MCF 10A (cell line): ENCODE data around the gene ATG10. TPM values are rescaled to one million over a fixed set of nuclear protein-coding genes. Genes with fewer than 3 reads are reported as not detected.
"Not testable (repeated sequence)": the region's sequence is repeated elsewhere in the genome, so short reads cannot be mapped to it uniquely, and the experiment has no call there.

ENCODE experiments used
- BruUV-seq: library from RNA; stranded (reverse); fragments of 400-500 nt; replicated peaks from 2 replicates; lab custom pipeline; 2021; lab: Mats Ljungman, UMichigan
- CTCF ChIA-PET: fragments of 300-600 bp; sonication (Branson Sonifier 250); formaldehyde crosslinking; extraction: SDS; loops from one replicate; lab custom pipeline; 2021; ENCODE audit warnings: antibody characterized with exemption, inconsistent platforms; lab: Yijun Ruan, JAX
- POLR2A ChIA-PET: fragments of 300-600, 350-650 bp; sonication (Branson Sonifier 250); formaldehyde crosslinking; extraction: SDS; loops from one replicate; lab custom pipeline; 2020; ENCODE audit warnings: antibody characterized with exemption, inconsistent platforms; lab: Yijun Ruan, JAX
- DNase-seq: peaks from one replicate; pipeline ENCODE4 v3.0.0-alpha.2; 2018; ENCODE audit not compliant: unreplicated experiment
- H3K27ac Mint-ChIP-seq: one replicate; pipeline ENCODE4 v1.8.0; 2022; ENCODE audit warnings: mild to moderate bottlenecking, low read depth, mixed read lengths; ENCODE audit not compliant: unreplicated experiment
- H3K27me3 Mint-ChIP-seq: one replicate; pipeline ENCODE4 v1.8.0; 2022; ENCODE audit warnings: mixed read lengths; ENCODE audit not compliant: insufficient read depth, unreplicated experiment
- H3K36me3 Mint-ChIP-seq: one replicate; pipeline ENCODE4 v1.8.0; 2022; ENCODE audit warnings: mild to moderate bottlenecking, moderate library complexity, mixed read lengths; ENCODE audit not compliant: insufficient read depth, unreplicated experiment
- H3K4me1 Mint-ChIP-seq: one replicate; pipeline ENCODE4 v1.8.0; 2022; ENCODE audit warnings: mixed read lengths; ENCODE audit not compliant: insufficient read depth, unreplicated experiment
- H3K4me3 Mint-ChIP-seq: one replicate; pipeline ENCODE4 v1.8.0; 2022; ENCODE audit warnings: mild to moderate bottlenecking, moderate library complexity, mixed read lengths; ENCODE audit not compliant: unreplicated experiment
- H3K9me3 Mint-ChIP-seq: one replicate; pipeline ENCODE4 v1.8.0; 2022; ENCODE audit warnings: mixed read lengths; ENCODE audit not compliant: unreplicated experiment
- CTCF ChIP-seq: fragments of 200-600 bp; IDR thresholded peaks from one replicate; pipeline ENCODE4 v1.8.0; 2022; ENCODE audit warnings: antibody characterized with exemption, mild to moderate bottlenecking; ENCODE audit not compliant: unreplicated experiment
- intact Hi-C: fragments of 100-400 bp; cut with micrococcal nuclease; formaldehyde crosslinking; loops from 2 replicates; pipeline ENCODE4 v1.14.1; 2022
- total RNA-seq: library from RNA; stranded (reverse); gene quantifications from 2 replicates; pipeline ENCODE4 v1.2.3, GENCODE V29; 2022

Gene ATG10
- total RNA-seq, 1 experiment from 2014 or later: 9.9 TPM

GRCh38 chr5:82106756-82107155, 134.9 kb downstream of the ATG10 start:
- no peaks in the 10 kb centered on the region for H3K9me3 Mint-ChIP-seq
- POLR2A ChIA-PET: interaction anchor here (0.6 to 5.1 kb wide), 28 partner anchors 11 to 1148 kb away, joined by 3 to 94 read pairs (median 6); partner anchors contain the start of genes ATG10 and SSBP2
- H3K4me1 Mint-ChIP-seq: peaks cover 27% of the 10 kb centered on the region
- intact Hi-C loops: loop anchor here (1.0 to 5.0 kb wide), 6 partner anchors 60 to 679 kb away; no protein-coding TSS in a partner anchor
- no peaks in the 10 kb centered on the region for H3K27me3 Mint-ChIP-seq
- H3K4me3 Mint-ChIP-seq: peak overlapping the region; percentile 15
- no TSS peak for BruUV-seq
- CTCF ChIA-PET: interaction anchor here (0.6 to 4.8 kb wide), 25 partner anchors 10 to 600 kb away, joined by 3 to 99 read pairs (median 4); partner anchors contain the start of gene RPS23
- no peak for TF ChIP-seq CTCF
- no peaks in the 10 kb centered on the region for H3K36me3 Mint-ChIP-seq
- peak overlapping the region; percentile 50 for H3K27ac Mint-ChIP-seq
- DNase-seq: no peak

- peak overlapping the region; percentile 50 for H3K27ac Mint-ChIP-seq
- BruUV-seq: no TSS peak
- peak; percentile 56 for TF ChIP-seq CTCF
- H3K36me3 Mint-ChIP-seq: no peaks in the 10 kb centered on the region
- intact Hi-C loops: loop anchor here (1.0 to 5.0 kb wide), 5 partner anchors 59 to 680 kb away; no protein-coding TSS in a partner anchor
- H3K27me3 Mint-ChIP-seq: no peaks in the 10 kb centered on the region
- H3K4me1 Mint-ChIP-seq: peaks cover 27% of the 10 kb centered on the region
- DNase-seq: peak; percentile 36
- no peaks in the 10 kb centered on the region for H3K9me3 Mint-ChIP-seq
- POLR2A ChIA-PET: interaction anchor here (0.6 to 5.1 kb wide), 20 partner anchors 11 to 1147 kb away, joined by 3 to 94 read pairs (median 10); partner anchors contain the start of genes ATG10 and SSBP2
- CTCF ChIA-PET: interaction anchor here (0.6 to 4.8 kb wide), 20 partner anchors 12 to 600 kb away, joined by 3 to 99 read pairs (median 6); partner anchors contain the start of gene RPS23
- H3K4me3 Mint-ChIP-seq: no peak overlapping the region
Observed at GRCh38 chr5:82107267-82107666, 135.4 kb downstream of the ATG10 start.

- BruUV-seq: no TSS peak
- Mint-ChIP-seq H3K9me3 (no peaks in the 10 kb centered on the region), H3K27ac (peak overlapping the region; percentile 13), H3K4me1 (peaks cover 27% of the 10 kb centered on the region), H3K27me3 (no peaks in the 10 kb centered on the region), H3K36me3 (no peaks in the 10 kb centered on the region), H3K4me3 (no peak overlapping the region)
- CTCF ChIA-PET: interaction anchor here (0.6 to 4.8 kb wide), 7 partner anchors 38 to 296 kb away, joined by 3 to 99 read pairs (median 5); no protein-coding TSS in a partner anchor
- POLR2A ChIA-PET: interaction anchor here (0.6 to 5.1 kb wide), 8 partner anchors 35 to 686 kb away, joined by 3 to 55 read pairs (median 3); partner anchors contain the start of gene SSBP2
- intact Hi-C loops: loop anchor here (5.0 kb wide), 1 partner anchor 682 kb away; no protein-coding TSS in a partner anchor
- TF ChIP-seq CTCF: no peak
- no peak for DNase-seq
Observed at GRCh38 chr5:82109013-82109412, 137.2 kb downstream of the ATG10 start.

GRCh38 chr5:82109915-82110314, 138.1 kb downstream of the ATG10 start:
- peaks cover 27% of the 10 kb centered on the region for H3K4me1 Mint-ChIP-seq
- not testable (repeated sequence) for DNase-seq, BruUV-seq, H3K27me3 Mint-ChIP-seq, H3K9me3 Mint-ChIP-seq, H3K36me3 Mint-ChIP-seq, H3K4me3 Mint-ChIP-seq, H3K27ac Mint-ChIP-seq
- ChIA-PET POLR2A (interaction anchor here (1.0 to 5.1 kb wide), 4 partner anchors 35 to 55 kb away, joined by 3 to 55 read pairs (median 8); no protein-coding TSS in a partner anchor), CTCF (interaction anchor here (0.7 kb wide), 1 partner anchor 767 kb away, joined by 3 read pairs; no protein-coding TSS in a partner anchor)
- intact Hi-C loops: loop anchor here (5.0 kb wide), 1 partner anchor 683 kb away; no protein-coding TSS in a partner anchor
